ENCODE data around the gene TMEM234. TPM values are rescaled to one million over a fixed set of nuclear protein-coding genes. Genes with fewer than 3 reads are reported as not detected.

TMEM234 gene
- total and polyA plus RNA-seq, 2 of the 4 experiments (the other 2 are of a cell fraction) = 10.8 to 22.7 TPM

DNA sequence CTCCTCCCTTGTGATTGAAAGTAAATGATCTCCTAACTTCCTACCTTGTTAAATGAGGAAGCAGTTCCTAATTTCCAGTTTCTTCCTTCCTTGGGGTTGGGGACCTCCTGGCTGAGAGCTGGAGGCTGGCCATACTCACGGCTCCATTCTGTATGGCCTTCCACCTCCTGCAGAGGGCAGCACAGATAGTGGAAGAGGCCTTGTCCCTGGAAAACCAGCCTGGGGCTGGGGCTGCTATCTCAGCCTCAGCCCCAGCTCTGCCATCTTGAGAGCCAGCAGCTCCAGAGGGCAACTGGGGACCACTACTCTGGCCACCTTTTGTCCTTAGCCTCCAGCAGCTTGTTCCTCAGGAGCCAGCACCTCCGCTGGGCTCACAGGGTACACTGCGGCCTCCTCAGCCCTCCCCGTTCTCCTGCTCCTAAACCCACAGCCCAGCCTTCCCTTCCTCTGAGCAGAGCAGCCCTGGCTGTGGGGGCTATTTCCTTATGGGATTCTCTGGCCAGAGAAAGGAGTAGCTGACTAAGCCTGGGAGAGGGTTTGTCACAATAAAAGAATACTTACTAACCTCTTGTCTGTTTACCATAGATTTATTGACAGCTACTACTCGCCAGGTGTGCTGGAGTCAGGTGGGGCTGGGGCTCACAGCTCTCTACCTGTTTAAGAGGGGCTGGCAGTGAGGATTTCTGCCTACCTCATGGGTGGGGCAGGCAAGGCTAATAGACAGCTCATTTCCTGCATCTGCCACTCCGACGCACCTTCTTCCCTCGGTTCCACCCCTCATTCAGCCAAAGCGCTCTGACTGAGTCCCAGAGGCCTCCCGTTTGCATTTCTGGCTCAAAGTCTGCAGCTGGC lies 6.3 kb downstream of the TMEM234 start (continued):
- TF ChIP-seq, protein P1, sequence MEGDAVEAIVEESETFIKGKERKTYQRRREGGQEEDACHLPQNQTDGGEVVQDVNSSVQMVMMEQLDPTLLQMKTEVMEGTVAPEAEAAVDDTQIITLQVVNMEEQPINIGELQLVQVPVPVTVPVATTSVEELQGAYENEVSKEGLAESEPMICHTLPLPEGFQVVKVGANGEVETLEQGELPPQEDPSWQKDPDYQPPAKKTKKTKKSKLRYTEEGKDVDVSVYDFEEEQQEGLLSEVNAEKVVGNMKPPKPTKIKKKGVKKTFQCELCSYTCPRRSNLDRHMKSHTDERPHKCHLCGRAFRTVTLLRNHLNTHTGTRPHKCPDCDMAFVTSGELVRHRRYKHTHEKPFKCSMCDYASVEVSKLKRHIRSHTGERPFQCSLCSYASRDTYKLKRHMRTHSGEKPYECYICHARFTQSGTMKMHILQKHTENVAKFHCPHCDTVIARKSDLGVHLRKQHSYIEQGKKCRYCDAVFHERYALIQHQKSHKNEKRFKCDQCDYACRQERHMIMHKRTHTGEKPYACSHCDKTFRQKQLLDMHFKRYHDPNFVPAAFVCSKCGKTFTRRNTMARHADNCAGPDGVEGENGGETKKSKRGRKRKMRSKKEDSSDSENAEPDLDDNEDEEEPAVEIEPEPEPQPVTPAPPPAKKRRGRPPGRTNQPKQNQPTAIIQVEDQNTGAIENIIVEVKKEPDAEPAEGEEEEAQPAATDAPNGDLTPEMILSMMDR (conservative IDR thresholded peaks at IDR 0.05; ENCODE audit: low read depth, low read length) = peak; percentile 83
- no peak for TF ChIP-seq RCOR1 (IDR thresholded peaks at IDR 0.05; ENCODE audit: insufficient replicate concordance, low read length)

- Histone ChIP-seq H3K27me3 (ENCODE audit: control insufficient read depth, insufficient read depth, low read length) (no peaks in the 10 kb centered on the region), H2AK5ac (ENCODE audit: low read depth, low read length) (no peak within 1 kb of the TSS), H3K4me3 (ENCODE audit: insufficient read depth, low read depth, low read length) (no peak within 1 kb of the TSS), H3K36me3 (ENCODE audit: control insufficient read depth, insufficient read depth, low read length) (peaks cover 5% of the 10 kb centered on the region; the same call in 1 of the 2 replicates), H2BK5ac (ENCODE audit: low read depth, low read length, poor library complexity, severe bottlenecking) (no peak within 1 kb of the TSS), H3K9me3 (ENCODE audit: control insufficient read depth, insufficient read depth, low read length) (no peaks in the 10 kb centered on the region), H3K79me1 (ENCODE audit: low read depth in 1 of 2, low read length in 2 of 2) (peaks cover 11 to 27% of the 10 kb centered on the region in 2 experiments), H4K20me1 (ENCODE audit: insufficient read depth, low read length) (no peaks in the 10 kb centered on the region; the same call in 1 of the 2 replicates), H4K8ac (ENCODE audit: low read depth in 2 of 2, low read length in 2 of 2) (no peak within 1 kb of the TSS), H2BK20ac (ENCODE audit: low read depth, low read length) (no peak within 1 kb of the TSS), H3K9me1 (ENCODE audit: insufficient read depth, low read length) (peaks cover 6% of the 10 kb centered on the region; the same call in 1 of the 2 replicates), H2BK120ac (ENCODE audit: low read depth, low read length) (no peak within 1 kb of the TSS), H2AK9ac (replicated peaks; ENCODE audit: low read depth, low read length, poor library complexity) (no peak within 1 kb of the TSS), H3K4me2 (ENCODE audit: low read depth, low read length) (no peak within 1 kb of the TSS), H4K5ac (ENCODE audit: low read depth, low read length) (no peak within 1 kb of the TSS), H2BK15ac (ENCODE audit: low read depth, low read length) (no peak within 1 kb of the TSS), H3K56ac (ENCODE audit: extremely low read depth, insufficient read depth, low read length) (no peak within 1 kb of the TSS), H2AFZ (replicated peaks; ENCODE audit: low read length, poor library complexity) (no peak within 1 kb of the TSS), H3K18ac (ENCODE audit: low read depth, low read length) (no peak within 1 kb of the TSS), H4K91ac (ENCODE audit: insufficient read depth, low read depth, low read length) (no peak within 1 kb of the TSS), H3K23ac (ENCODE audit: low read depth, low read length) (no peak within 1 kb of the TSS), H3K4ac (ENCODE audit: low read depth, low read length) (no peak within 1 kb of the TSS), H3K27ac (ENCODE audit: insufficient read depth, low read length) (no peak within 1 kb of the TSS), H3K4me1 (ENCODE audit: control insufficient read depth, insufficient read depth, low read length) (peaks cover 6% of the 10 kb centered on the region), H3K9ac (ENCODE audit: low read depth, low read length) (no peak within 1 kb of the TSS), H3K14ac (replicated peaks; ENCODE audit: low read depth, low read length) (no peak within 1 kb of the TSS)
- in situ Hi-C loops (cut with MboI; ENCODE audit: low sequenced_read_pairs) (no loop called here), intact Hi-C loops (cut with micrococcal nuclease) (no loop called here), dilution Hi-C loops (cut with HindIII; ENCODE audit: low sequenced_read_pairs, unreplicated experiment) (no loop called here)
- DNase-seq = peak; percentile 37
- no TSS peak for BruUV-seq (replicated peaks)
- TF ChIP-seq, protein P1 (conservative IDR thresholded peaks at IDR 0.05; ENCODE audit: low read depth, low read length) = no peak
- TF ChIP-seq MAFK (IDR thresholded peaks at IDR 0.05; ENCODE audit: low read depth, low read length) (no peak), BHLHE40 (IDR thresholded peaks at IDR 0.05; ENCODE audit: low read depth, low read length) (no peak), CEBPB (IDR thresholded peaks at IDR 0.05; ENCODE audit: low read depth, low read length) (no peak), NFE2L2 (IDR thresholded peaks at IDR 0.05; ENCODE audit: low read depth, low read length) (no peak), CHD1 (IDR thresholded peaks at IDR 0.05; ENCODE audit: low read depth, low read length) (no peak)
- TF ChIP-seq, protein P2, sequence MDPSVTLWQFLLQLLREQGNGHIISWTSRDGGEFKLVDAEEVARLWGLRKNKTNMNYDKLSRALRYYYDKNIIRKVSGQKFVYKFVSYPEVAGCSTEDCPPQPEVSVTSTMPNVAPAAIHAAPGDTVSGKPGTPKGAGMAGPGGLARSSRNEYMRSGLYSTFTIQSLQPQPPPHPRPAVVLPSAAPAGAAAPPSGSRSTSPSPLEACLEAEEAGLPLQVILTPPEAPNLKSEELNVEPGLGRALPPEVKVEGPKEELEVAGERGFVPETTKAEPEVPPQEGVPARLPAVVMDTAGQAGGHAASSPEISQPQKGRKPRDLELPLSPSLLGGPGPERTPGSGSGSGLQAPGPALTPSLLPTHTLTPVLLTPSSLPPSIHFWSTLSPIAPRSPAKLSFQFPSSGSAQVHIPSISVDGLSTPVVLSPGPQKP (IDR thresholded peaks at IDR 0.05; ENCODE audit: borderline replicate concordance, low read depth, low read length) = no peak
- POLR2A ChIA-PET (ENCODE audit: unreplicated experiment) = no interaction called here
- CTCF ChIA-PET = interaction anchor here (0.6 to 1.6 kb wide), 2 partner anchors 100 to 192 kb away, joined by 3 to 6 read pairs; no protein-coding TSS in a partner anchor
- no peak for ATAC-seq (ENCODE audit: low read depth)
- WGBS, 2 experiments (ENCODE audit: extremely low coverage in 2 of 2, insufficient read length in 1 of 2) = 83% methylated on average over 1 of the region's 5 CpGs; no CpG with 5 or more reads in 1 of the 2 experiments
Observed at GRCh38 chr1:32208891-32209328, 13.2 kb downstream of the TMEM234 start, which contains the start of gene DCDC2B. DCDC2B (plus strand) TSS chr1:32209089; CDS start chr1:32209094, 5 bp downstream.
